Caki2 (cell line): ENCODE data around the gene PPP6C. TPM values are rescaled to one million over a fixed set of nuclear protein-coding genes. Genes with fewer than 3 reads are reported as not detected.
A peak's percentile ranks its signal among the peaks of the same experiment; 100 is the strongest.
"Not testable (repeated sequence)": the region's sequence is repeated elsewhere in the genome, so short reads cannot be mapped to it uniquely, and the experiment has no call there.

Experiments
- DNase-seq: peaks from one replicate; pipeline ENCODE4 v3.0.0-alpha.2; 2015; ENCODE audit warnings: low read depth
- in situ Hi-C: cut with HindIII; loops from 2 replicates; pipeline ENCODE4 v1.10.0; 2016; ENCODE audit warnings: low sequenced_read_pairs, low pct_unique_long_range_greater_than_20kb, mixed read lengths
- total RNA-seq: library from RNA; depleted of rRNA; stranded (reverse); fragments of >200 nt; shearing (Covaris generic); gene quantifications from 2 replicates; pipeline ENCODE4 v1.2.3, GENCODE V29; 2014; ENCODE audit warnings: low replicate concordance

Gene PPP6C
- total RNA-seq, 1 experiment from 2014 or later, result 29.2 TPM

- no peak for DNase-seq
- in situ Hi-C loops, result no loop called here
These were observed 778 bp upstream of the PPP6C start for GRCh38 chr9:125190361-125190801.

GRCh38 chr9:125189011-125189360 lies 617 bp downstream of the PPP6C start:
- DNase-seq, result peak; percentile 5

GRCh38 chr9:125183561-125183960 lies 6.0 kb downstream of the PPP6C start:
- no peak for DNase-seq
- in situ Hi-C loops, result no loop called here

More at GRCh38 chr9:125189011-125189360, 617 bp downstream of the PPP6C start:
- in situ Hi-C loops, result no loop called here

GRCh38 chr9:125183054-125183453 lies 6.5 kb downstream of the PPP6C start:
- in situ Hi-C loops, result no loop called here
- DNase-seq, result no peak

GRCh38 chr9:125181756-125182155 lies 7.8 kb downstream of the PPP6C start:
- in situ Hi-C loops, DNase-seq: not testable (repeated sequence)

- in situ Hi-C loops, result no loop called here
- DNase-seq, result no peak
These were observed 8.7 kb downstream of the PPP6C start for GRCh38 chr9:125180876-125181275.

- in situ Hi-C loops, DNase-seq: not testable (repeated sequence)
These were observed 9.8 kb downstream of the PPP6C start for GRCh38 chr9:125179776-125180175.

GRCh38 chr9:125177888-125178287 lies 11.7 kb downstream of the PPP6C start:
- DNase-seq, result no peak
- in situ Hi-C loops, result no loop called here

GRCh38 chr9:125176636-125177035 lies 13.0 kb downstream of the PPP6C start:
- in situ Hi-C loops, result no loop called here
- no peak for DNase-seq

- in situ Hi-C loops, result no loop called here
- DNase-seq, result no peak
These were observed 17.4 kb downstream of the PPP6C start for GRCh38 chr9:125172031-125172755.

- no peak for DNase-seq
- in situ Hi-C loops, result no loop called here
These were observed 19.7 kb downstream of the PPP6C start for GRCh38 chr9:125169895-125170294.

GRCh38 chr9:125166762-125167161 lies 22.8 kb downstream of the PPP6C start:
- no peak for DNase-seq
- in situ Hi-C loops, result no loop called here

GRCh38 chr9:125162891-125163290 lies 26.7 kb downstream of the PPP6C start:
- peak; percentile 22 for DNase-seq
- in situ Hi-C loops, result not testable (repeated sequence)

- in situ Hi-C loops, result no loop called here
- DNase-seq, result no peak
These were observed 28.2 kb downstream of the PPP6C start for GRCh38 chr9:125161284-125161918.

- DNase-seq, result no peak
- in situ Hi-C loops, result no loop called here
These were observed 28.9 kb downstream of the PPP6C start for GRCh38 chr9:125160750-125161149.

GRCh38 chr9:125156551-125156950 lies 33.1 kb downstream of the PPP6C start:
- DNase-seq, result no peak
- in situ Hi-C loops, result no loop called here

GRCh38 chr9:125153712-125154367 lies 35.8 kb downstream of the PPP6C start:
- no peak for DNase-seq
- in situ Hi-C loops, result no loop called here

- in situ Hi-C loops, result no loop called here
- no peak for DNase-seq
These were observed 37.9 kb downstream of the PPP6C start for GRCh38 chr9:125151730-125152129.
